Uterus (tissue), 2 donors: ENCODE measurements around the gene SPTAN1.

Source experiments
- CTCF ChIP-seq, 4 experiments: fragments of 200-600 bp in 2 of 4; fragments of 450-650 bp in 2 of 4; sonication (generic) in 2 of 4; IDR thresholded peaks; one replicate each; pipeline ENCODE4 v1.5.1; 2016 to 2019; ENCODE audit warnings: antibody characterized with exemption in 4 of 4, mild to moderate bottlenecking in 2 of 4, moderate library complexity in 1 of 4
- POLR2A ChIP-seq, 2 donors: fragments of 450-650 bp; IDR thresholded peaks; one replicate each; pipeline ENCODE4 v1.6.1; 2016; ENCODE audit warnings: antibody characterized with exemption in 2 of 2, mild to moderate bottlenecking in 1 of 2, moderate library complexity in 1 of 2

GRCh38 chr9:128565578-128565977 is 13.2 kb downstream of the SPTAN1 start:
- TF ChIP-seq CTCF (IDR thresholded peaks at IDR 0.05) (no peak), POLR2A (IDR thresholded peaks at IDR 0.05) (no peak)
